KBM-7 (cell line): ENCODE measurements around the gene SMIM24.
"Not testable (repeated sequence)": the region's sequence is repeated elsewhere in the genome, so short reads cannot be mapped to it uniquely, and the experiment has no call there.

ENCODE experiments used
- DNase-seq: peaks from one replicate; pipeline ENCODE4 v3.0.0-alpha.2; 2015
- in situ Hi-C: fragments of 300-500 bp; cut with MboI; formaldehyde crosslinking; loops from 2 replicates; pipeline ENCODE4 v1.14.3; 2020; ENCODE audit warnings: low sequenced_read_pairs, low pct_unique_long_range_greater_than_20kb, mixed read lengths

SMIM24 gene

GRCh38 chr19:3480383-3481091 is at the start of gene SMIM24:
TSS of gene SMIM24 (minus strand) at chr19:3480525. CDS start at chr19:3480463, 62 bp downstream.
- no peak for DNase-seq
- in situ Hi-C loops, result no loop called here

DNA sequence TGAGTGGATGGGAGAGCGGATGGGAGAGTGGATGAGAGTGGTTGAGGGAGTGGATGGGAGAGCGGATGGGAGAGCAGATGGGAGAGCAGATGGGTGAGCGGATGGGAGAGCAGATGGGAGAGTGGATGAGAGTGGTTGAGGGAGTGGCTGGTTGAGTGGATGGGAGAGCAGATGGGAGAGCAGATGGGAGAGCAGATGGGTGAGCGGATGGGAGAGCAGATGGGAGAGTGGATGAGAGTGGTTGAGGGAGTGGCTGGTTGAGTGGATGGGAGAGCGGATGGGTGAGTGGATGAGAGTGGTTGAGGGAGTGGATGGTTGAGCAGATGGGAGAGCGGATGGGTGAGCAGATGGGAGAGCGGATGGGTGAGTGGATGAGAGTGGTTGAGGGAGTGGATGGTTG is 49.0 kb upstream of the SMIM24 start:
- DNase-seq, in situ Hi-C loops: not testable (repeated sequence)

DNA sequence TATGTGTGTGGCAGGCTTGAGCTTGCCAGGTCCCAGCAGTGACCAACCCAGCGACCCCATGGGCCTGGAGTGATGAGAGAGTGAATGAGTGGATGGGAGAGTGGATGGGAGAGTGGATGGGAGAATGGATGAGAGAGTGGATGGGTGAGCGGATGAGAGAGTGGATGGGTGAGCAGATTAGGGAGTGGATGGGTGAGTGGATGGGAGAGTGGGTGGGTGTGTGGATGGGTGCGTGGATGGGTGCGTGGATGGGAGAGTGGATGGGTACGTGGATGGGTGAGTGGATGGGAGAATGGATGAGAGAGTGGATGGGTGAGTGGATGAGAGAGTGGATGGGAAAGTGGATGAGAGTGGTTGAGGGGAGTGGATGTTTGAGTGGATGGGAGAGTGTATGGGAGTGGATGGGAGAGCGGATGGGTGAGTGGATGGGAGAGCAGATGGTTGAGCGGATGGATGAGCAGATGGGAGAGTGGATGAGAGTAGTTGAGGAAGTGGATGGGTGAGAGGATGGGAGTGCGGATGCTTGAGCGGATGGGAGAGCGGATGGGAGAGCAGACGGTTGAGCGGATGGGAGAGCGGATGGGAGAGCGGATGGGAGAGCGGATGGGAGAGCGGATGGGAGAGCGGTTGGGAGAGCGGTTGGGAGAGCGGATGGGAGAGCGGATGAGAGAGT is 48.4 kb upstream of the SMIM24 start:
- in situ Hi-C loops, result no loop called here
- no peak for DNase-seq

GRCh38 chr19:3528080-3528479 is 47.8 kb upstream of the SMIM24 start:
- in situ Hi-C loops, result no loop called here
- no peak for DNase-seq

DNA sequence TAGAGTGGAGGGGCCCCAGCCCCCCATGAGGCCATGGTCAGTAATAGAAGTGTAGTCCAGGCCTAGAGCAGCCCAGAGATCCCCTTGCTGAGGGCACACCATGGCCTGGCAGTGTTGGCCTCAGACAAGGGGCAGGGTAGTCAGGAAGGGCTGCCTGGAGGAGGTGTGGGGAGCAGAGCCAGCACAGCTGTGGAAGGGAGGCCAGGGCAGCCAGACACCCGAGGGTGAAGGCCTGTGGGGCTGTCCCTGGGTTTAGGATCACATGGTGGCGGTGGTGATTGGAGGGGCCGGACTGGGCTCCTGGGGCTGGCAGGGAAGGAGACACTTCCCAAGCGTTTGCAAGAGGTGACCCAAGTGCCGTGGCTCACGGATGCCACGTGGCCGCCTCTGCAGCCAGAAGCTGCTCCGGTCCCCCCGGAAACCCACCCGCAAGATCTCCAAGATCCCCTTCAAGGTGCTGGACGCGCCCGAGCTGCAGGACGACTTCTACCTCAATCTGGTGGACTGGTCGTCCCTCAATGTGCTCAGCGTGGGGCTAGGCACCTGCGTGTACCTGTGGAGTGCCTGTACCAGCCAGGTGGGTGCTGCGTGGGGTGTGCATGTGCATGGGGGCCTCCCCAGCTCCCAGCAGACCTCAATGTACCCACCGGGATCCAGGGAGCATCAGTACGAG is 47.0 kb upstream of the SMIM24 start:
- no peak for DNase-seq
- in situ Hi-C loops, result no loop called here

DNA sequence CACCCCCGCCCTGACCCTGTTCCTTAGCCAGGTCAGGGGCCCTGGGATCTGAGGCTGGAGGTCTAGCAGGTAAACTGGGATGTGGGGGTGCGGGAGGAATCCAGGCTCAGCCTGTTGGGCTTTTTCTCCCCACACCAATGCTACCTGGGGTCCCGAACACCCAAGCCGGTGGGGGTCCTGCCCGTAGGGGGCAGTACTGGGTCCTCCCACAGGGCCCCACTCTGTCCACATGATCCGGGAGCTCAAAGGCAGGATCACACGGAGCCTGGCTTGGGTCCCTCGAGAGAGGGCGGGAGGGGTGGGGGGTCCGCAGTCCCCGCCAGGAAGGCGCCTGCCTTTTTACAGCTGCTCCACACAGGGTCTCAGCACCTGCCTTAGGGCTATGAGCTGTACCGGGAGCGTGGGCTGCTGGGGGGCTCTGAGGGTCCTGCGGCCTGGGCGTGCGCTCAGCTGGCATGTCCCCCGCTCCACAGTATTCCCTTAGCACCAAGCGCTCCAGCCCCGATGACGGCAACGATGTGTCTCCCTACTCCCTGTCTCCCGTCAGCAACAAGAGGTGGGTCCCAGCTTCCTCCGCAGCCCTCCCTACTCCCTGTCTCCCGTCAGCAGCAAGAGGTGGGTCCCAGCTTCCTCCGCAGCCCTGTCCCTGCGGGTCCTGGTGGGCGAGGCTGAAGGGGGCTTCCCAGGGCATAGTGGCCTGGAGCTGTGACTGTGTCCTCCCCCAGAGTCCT is 46.3 kb upstream of the SMIM24 start:
- in situ Hi-C loops, result no loop called here
- DNase-seq, result no peak

DNA sequence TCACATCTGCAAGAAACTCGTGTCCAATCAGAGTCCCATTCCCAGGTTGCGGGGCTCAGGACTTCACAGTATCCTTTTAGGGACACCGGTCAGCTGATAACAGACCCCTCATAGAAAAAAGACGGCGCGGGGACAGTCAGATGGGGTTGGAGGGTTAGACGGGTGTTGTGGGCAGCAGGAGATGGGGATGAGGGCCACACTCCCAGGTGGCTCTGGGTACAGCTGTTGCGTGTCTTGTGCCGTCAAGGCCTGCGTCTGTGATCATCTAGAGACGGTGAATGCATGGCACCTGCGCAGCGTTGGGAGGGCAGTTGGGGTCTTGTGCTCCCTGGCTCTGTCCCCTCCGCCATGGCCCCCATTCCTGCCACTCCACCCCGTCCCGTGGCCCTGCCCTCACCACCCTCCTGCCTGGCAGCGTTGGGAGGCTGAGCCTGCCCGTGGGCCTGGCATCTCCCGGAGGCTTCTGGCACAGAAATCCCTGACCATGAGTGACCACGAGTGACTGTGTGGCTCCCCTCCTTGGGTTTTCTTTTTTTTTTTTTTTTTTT is 44.7 kb upstream of the SMIM24 start:
- DNase-seq, result no peak
- in situ Hi-C loops, result no loop called here

DNA sequence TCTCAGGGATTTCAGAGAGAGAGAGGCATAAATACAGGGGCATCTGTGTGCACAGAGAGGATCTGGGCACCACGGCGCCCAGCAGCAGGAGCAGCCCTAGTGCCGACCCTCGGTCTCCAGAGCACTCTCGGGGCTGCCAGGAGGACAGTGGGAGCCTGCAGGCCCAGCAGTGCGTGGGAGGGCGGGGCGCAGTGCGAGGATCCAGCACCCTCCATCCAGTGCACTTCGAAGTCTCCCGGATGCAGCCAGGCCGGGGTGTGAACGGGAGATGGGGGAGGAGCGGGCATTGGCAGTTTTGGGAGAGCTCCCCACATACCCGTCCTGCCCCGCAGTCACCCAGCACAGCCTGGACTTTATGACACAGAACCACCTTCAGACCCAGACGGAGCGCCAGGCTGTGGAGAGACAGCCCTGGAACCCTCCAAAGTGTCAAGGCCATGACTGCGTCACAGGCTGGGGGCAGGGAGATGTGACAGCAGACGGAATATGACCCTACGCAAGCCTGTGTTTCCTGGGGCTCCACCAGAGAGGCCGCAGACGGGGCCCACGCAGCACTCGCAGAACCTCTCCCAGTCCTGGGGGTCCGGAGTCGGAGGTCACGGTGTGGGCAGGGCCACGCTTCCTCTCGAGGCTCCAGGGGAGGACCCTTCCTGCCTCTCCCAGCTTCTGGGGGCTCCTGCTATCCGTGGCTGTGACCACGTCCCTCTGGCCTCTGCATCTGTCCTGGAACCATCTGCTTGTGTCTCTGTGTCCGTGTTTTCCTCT is 43.9 kb upstream of the SMIM24 start:
- in situ Hi-C loops, result no loop called here
- no peak for DNase-seq

GRCh38 chr19:3523361-3524077 is 43.2 kb upstream of the SMIM24 start:
- DNase-seq, result no peak
- in situ Hi-C loops, result no loop called here

GRCh38 chr19:3522421-3523360 is 42.4 kb upstream of the SMIM24 start:
- in situ Hi-C loops, result no loop called here

GRCh38 chr19:3521104-3521445 is 40.8 kb upstream of the SMIM24 start:
- DNase-seq, result no peak
- in situ Hi-C loops, result no loop called here

More at GRCh38 chr19:3522421-3523360, 42.4 kb upstream of the SMIM24 start:
- DNase-seq, result no peak

DNA sequence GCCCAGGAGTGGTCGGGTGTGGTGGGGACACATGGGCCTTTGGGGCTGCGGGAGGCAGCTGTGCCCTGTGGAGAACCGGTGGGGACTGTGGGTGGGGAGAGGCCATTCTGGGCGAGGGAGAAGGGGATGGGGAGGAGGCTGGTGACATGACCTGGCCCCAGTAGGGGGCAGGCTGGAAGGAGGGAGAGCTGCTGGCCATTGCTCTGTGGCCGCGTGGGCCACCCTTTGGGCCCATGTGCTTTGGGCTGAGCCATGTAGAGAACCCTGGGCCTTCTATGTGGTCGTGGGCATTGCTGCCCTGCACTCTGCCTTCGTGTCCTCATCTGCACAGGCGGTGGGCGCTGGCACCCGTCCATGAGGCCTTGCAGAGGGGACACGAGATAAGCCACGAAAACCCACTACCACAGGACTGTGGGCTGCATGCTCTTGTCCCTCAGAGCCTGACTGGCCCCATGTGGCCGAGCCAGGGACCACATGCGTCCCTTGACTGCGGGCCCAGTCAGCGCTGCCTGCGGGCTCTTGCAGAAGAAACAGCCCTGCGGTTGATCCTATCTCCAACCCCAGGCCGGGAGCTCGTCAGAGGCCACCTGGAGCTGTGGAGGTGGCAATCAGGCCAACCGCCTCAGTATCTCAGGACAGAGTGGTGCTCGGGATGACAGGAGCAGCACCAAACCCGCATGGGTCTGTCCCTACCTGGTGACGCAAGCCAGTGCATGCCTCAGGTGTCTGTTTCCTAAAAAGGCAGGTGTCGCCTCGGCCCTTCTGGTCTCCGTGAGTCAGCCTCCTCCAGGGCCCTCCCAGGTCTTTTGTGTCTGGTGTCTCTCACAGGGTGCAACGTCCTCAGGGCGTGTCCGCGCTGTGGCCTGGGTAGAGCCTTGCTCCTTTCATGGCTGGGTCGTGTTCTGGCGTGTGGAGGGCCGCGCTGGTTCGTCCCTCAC is 40.1 kb upstream of the SMIM24 start:
- DNase-seq, result no peak
- in situ Hi-C loops, result no loop called here

- no peak for DNase-seq
- in situ Hi-C loops, result no loop called here
Measured at GRCh38 chr19:3519126-3519525, 38.8 kb upstream of the SMIM24 start.

DNA sequence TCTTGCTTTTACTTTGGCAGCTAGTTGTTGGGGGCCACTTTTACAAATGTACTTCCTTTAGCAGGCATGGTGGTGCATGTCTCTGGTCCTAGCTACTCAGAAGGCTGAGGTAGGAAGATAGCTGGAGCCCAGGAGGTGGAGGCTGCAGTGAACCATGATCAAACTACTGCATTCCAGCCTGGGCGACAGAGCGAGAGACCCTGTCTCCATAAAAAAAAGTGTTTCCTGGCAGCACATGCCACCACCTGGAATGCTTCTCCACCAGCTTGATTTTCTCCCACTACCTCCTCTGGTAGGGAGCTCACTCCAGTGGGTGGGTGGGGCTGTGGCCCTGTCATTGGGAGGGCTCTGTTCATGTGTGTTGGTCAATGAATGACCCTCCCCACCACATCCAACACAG is 38.3 kb upstream of the SMIM24 start:
- in situ Hi-C loops, result no loop called here
- no peak for DNase-seq

- no peak for DNase-seq
- in situ Hi-C loops, result no loop called here
Measured at GRCh38 chr19:3518255-3518654, 37.9 kb upstream of the SMIM24 start.

DNA sequence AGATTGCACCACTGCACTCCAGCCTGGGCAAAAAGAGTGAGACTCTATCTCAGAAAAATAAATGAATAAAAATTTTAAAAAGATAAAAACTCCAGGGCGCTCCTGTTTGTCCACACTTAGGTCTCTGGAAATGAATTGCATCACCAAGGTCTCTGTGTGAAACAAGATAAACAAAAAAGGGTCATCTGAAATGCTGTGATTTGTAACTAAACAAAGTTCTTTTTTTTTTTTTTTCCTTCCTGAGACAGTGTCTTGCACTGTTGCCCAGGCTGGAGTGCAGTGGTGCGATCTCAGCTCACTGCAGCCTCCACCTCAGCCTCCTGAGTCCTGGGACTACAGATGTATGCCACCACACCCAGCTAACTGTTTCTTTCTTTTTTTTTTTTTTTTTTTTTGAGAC is 37.3 kb upstream of the SMIM24 start:
- DNase-seq, result no peak
- in situ Hi-C loops, result no loop called here
